HCT116 (cell line): Measurements from ENCODE around the gene CLASP1. TPM values are rescaled to one million over a fixed set of nuclear protein-coding genes. Genes with fewer than 3 reads are reported as not detected.

ENCODE experiments used
- ATAC-seq: fragments of 200-7000 bp; cut with Tn5 transposase; 2 replicates; pipeline ENCODE4 v1.9.1; 2020; ENCODE audit warnings: mild to moderate bottlenecking, moderate library complexity
- BruUV-seq: library from RNA; stranded (reverse); fragments of 400-500 nt; replicated peaks from 2 replicates; lab custom pipeline; 2021; lab: Mats Ljungman, UMichigan
- CTCF ChIA-PET: fragments of 300-600 bp; sonication (Branson Sonifier 250); formaldehyde crosslinking; loops from one replicate; lab custom pipeline; 2021; ENCODE audit warnings: antibody characterized with exemption; lab: Charles Lee
- POLR2A ChIA-PET: fragments of 300-600, 350-600 bp; sonication (Branson Sonifier 250); formaldehyde crosslinking; loops from one replicate; lab custom pipeline; 2021; ENCODE audit warnings: antibody characterized with exemption; lab: Charles Lee
- RAD21 ChIA-PET, 2 experiments: fragments of 300-600 bp; sonication (Branson Sonifier 250); formaldehyde crosslinking; loops; one replicate each; lab custom pipeline; 2023; ENCODE audit warnings: low total read pairs in 2 of 2; ENCODE audit not compliant: uncharacterized antibody in 2 of 2, unreplicated experiment in 2 of 2, low non-redundant PET in 1 of 2; lab: Charles Lee
- DNase-seq: peaks from one replicate; pipeline ENCODE4 v3.0.0-alpha.2; 2010; ENCODE audit warnings: low read depth, low spot score
- H2AFZ ChIP-seq: fragments of 200-600 bp; shearing (Covaris generic), sonication (generic); 2 replicates; pipeline ENCODE4 v1.6.1; 2017; ENCODE audit warnings: low read depth, mixed run types, mixed read lengths, antibody characterized with exemption, low read length; ENCODE audit not compliant: poor library complexity, severe bottlenecking
- H3K27ac ChIP-seq: 2 replicates; pipeline ENCODE4 v1.5.1; 2012; ENCODE audit warnings: low read depth, low read length
- H3K27me3 ChIP-seq: fragments of 200-600 bp; sonication (generic); 2 replicates; pipeline ENCODE4 v1.6.1; 2016; ENCODE audit warnings: mixed run types, low read length, mixed read lengths; ENCODE audit not compliant: insufficient read depth
- H3K36me3 ChIP-seq, 2 experiments: fragments of 200-500 bp in 1 of 2; fragments of 200-600 bp in 1 of 2; sonication (Bioruptor generic) in 1 of 2; sonication (generic) in 1 of 2; 2 replicates each; pipeline versions ENCODE4 v1.5.1 to v1.6.1; 2014 to 2016; ENCODE audit warnings: low read length in 2 of 2, inconsistent platforms in 1 of 2, mixed read lengths in 1 of 2, mixed run types in 1 of 2; ENCODE audit not compliant: insufficient read depth in 2 of 2, control insufficient read depth in 1 of 2
- H3K4me1 ChIP-seq, 2 experiments: fragments of 200-600 bp in 1 of 2; sonication (generic) in 1 of 2; 2 replicates each; pipeline versions ENCODE4 v1.5.1 to v1.6.1; 2012 to 2017; ENCODE audit warnings: low read length in 2 of 2, inconsistent platforms in 1 of 2, mild to moderate bottlenecking in 1 of 2, mixed read lengths in 1 of 2, mixed run types in 1 of 2, moderate library complexity in 1 of 2; ENCODE audit not compliant: insufficient read depth in 2 of 2, control insufficient read depth in 1 of 2
- H3K4me2 ChIP-seq: fragments of 200-600 bp; sonication (generic); 2 replicates; pipeline ENCODE4 v1.6.1; 2017; ENCODE audit warnings: mixed run types, low read length, mixed read lengths
- H3K4me3 ChIP-seq, 2 experiments: fragments of 200-600 bp in 1 of 2; sonication (generic) in 1 of 2; replicated peaks in 1 of 2; 2 replicates each; pipeline ENCODE4 v1.5.1; 2011 to 2016; ENCODE audit warnings: low read length in 2 of 2, control low read depth in 1 of 2, low read depth in 1 of 2, mild to moderate bottlenecking in 1 of 2, mixed read lengths in 1 of 2, mixed run types in 1 of 2
- H3K79me2 ChIP-seq: fragments of 200-600 bp; sonication (generic); 2 replicates; pipeline ENCODE4 v1.6.1; 2017; ENCODE audit warnings: mild to moderate bottlenecking, mixed run types, low read length, moderate library complexity, mixed read lengths; ENCODE audit not compliant: insufficient read depth
- H3K9ac ChIP-seq: fragments of 200-600 bp; sonication (generic); 2 replicates; pipeline ENCODE4 v1.6.1; 2016; ENCODE audit warnings: low read length, mixed read lengths
- H3K9me2 ChIP-seq: fragments of 200-600 bp; sonication (generic), shearing (Covaris generic); 2 replicates; pipeline ENCODE4 v1.6.1; 2017; ENCODE audit warnings: mixed run types, mild to moderate bottlenecking, moderate library complexity; ENCODE audit not compliant: insufficient read depth
- H3K9me3 ChIP-seq, 2 experiments: fragments of 200-500 bp in 1 of 2; fragments of 200-600 bp in 1 of 2; sonication (Bioruptor generic) in 1 of 2; sonication (generic) in 1 of 2; 2 replicates each; pipeline ENCODE4 v1.6.1; 2014 to 2017; ENCODE audit warnings: low read length in 2 of 2, mixed read lengths in 2 of 2, inconsistent platforms in 1 of 2, low read depth in 1 of 2, mild to moderate bottlenecking in 1 of 2, mixed run types in 1 of 2, moderate library complexity in 1 of 2; ENCODE audit not compliant: control insufficient read depth in 1 of 2, insufficient read depth in 1 of 2
- H4K20me1 ChIP-seq: fragments of 200-600 bp; sonication (generic), shearing (Covaris generic); 2 replicates; pipeline ENCODE4 v1.6.1; 2017; ENCODE audit warnings: mixed run types, mild to moderate bottlenecking, moderate library complexity; ENCODE audit not compliant: insufficient read depth
- ATF3 ChIP-seq: IDR thresholded peaks from 2 replicates; pipeline ENCODE4 v1.6.1; 2012
- CEBPB ChIP-seq: IDR thresholded peaks from 2 replicates; pipeline ENCODE4 v1.6.1; 2012; ENCODE audit warnings: low read depth
- CTCF ChIP-seq, 3 experiments: fragments of 200-600 bp in 1 of 3; sonication (generic) in 1 of 3; IDR thresholded peaks in 2 of 3; conservative IDR thresholded peaks in 1 of 3; 2 replicates each; pipeline ENCODE4 v1.5.1; 2012 to 2017; ENCODE audit warnings: low read depth in 2 of 3, low read length in 2 of 3, antibody characterized with exemption in 1 of 3, borderline replicate concordance in 1 of 3, control low read depth in 1 of 3, mild to moderate bottlenecking in 1 of 3, mixed read lengths in 1 of 3, mixed run types in 1 of 3, moderate library complexity in 1 of 3; ENCODE audit not compliant: insufficient read depth in 1 of 3
- EGR1 ChIP-seq: IDR thresholded peaks from 2 replicates; pipeline ENCODE4 v1.6.1; 2012; ENCODE audit warnings: low read depth
- ELF1 ChIP-seq: IDR thresholded peaks from 2 replicates; pipeline ENCODE4 v1.6.1; 2012; ENCODE audit warnings: low read depth, borderline replicate concordance
- EZH2phosphoT487 ChIP-seq: fragments of 200-600 bp; IDR thresholded peaks from 2 replicates; pipeline ENCODE4 v1.6.1; 2018; ENCODE audit warnings: antibody characterized with exemption, borderline replicate concordance
- FOSL1 ChIP-seq: IDR thresholded peaks from 2 replicates; pipeline ENCODE4 v1.6.1; 2012; ENCODE audit warnings: low read depth
- MAX ChIP-seq: IDR thresholded peaks from 2 replicates; pipeline ENCODE4 v1.6.1; 2012
- POLR2AphosphoS5 ChIP-seq: IDR thresholded peaks from 2 replicates; pipeline ENCODE4 v1.6.1; 2011; ENCODE audit warnings: mild to moderate bottlenecking, low read depth, low read length, moderate library complexity
- REST ChIP-seq: IDR thresholded peaks from 2 replicates; pipeline ENCODE4 v1.6.1; 2012; ENCODE audit warnings: low read depth
- SIN3A ChIP-seq: IDR thresholded peaks from 2 replicates; pipeline ENCODE4 v1.6.1; 2012; ENCODE audit warnings: low read depth
- SP1 ChIP-seq: IDR thresholded peaks from 2 replicates; pipeline ENCODE4 v1.6.1; 2012; ENCODE audit warnings: low read depth
- TCF7L2 ChIP-seq: IDR thresholded peaks from 2 replicates; pipeline ENCODE4 v1.7.0; 2011; ENCODE audit warnings: borderline replicate concordance, inconsistent platforms; ENCODE audit not compliant: insufficient read depth, insufficient read length; ENCODE audit errors: extremely low read depth
- YY1 ChIP-seq: IDR thresholded peaks from 2 replicates; pipeline ENCODE4 v1.6.1; 2011; ENCODE audit warnings: low read length, low read depth, moderate library complexity, mild to moderate bottlenecking; ENCODE audit not compliant: insufficient replicate concordance; ENCODE audit errors: extremely low read depth
- ZFX ChIP-seq: fragments of 450-650 bp; IDR thresholded peaks from 2 replicates; pipeline ENCODE4 v1.6.1; 2017
- ZNF274 ChIP-seq: fragments of 200-500 bp; sonication (Bioruptor generic); IDR thresholded peaks from 2 replicates; pipeline ENCODE4 v1.6.1; 2014; ENCODE audit warnings: mild to moderate bottlenecking, low read depth, low read length, inconsistent platforms
- intact Hi-C: fragments of 100-400 bp; cut with micrococcal nuclease; formaldehyde crosslinking; loops from 2 replicates; pipeline ENCODE4 v1.10.0; 2022
- total RNA-seq: library from RNA; stranded (reverse); gene quantifications from one replicate; pipeline ENCODE4 v1.2.1, GENCODE V29; 2021; ENCODE audit not compliant: unreplicated experiment

CLASP1 gene
- total RNA-seq, 1 experiment from 2014 or later: 41.9 TPM

GRCh38 chr2:121698318-121698930 lies 49.2 kb upstream of the CLASP1 start (continued):
- TF ChIP-seq MAX: no peak
- no peak for TF ChIP-seq EZH2phosphoT487
- no peak for TF ChIP-seq ATF3
- no peak for TF ChIP-seq ELF1
- no peak for TF ChIP-seq ZFX
- no peak for TF ChIP-seq REST
- no peak for TF ChIP-seq SIN3A

GRCh38 chr2:121697108-121697631 lies 47.9 kb upstream of the CLASP1 start:
- no peak for ATAC-seq
- Histone ChIP-seq H3K4me2 (no peak overlapping the region), H3K27ac (no peak overlapping the region), H3K9me3 (no peaks in the 10 kb centered on the region), H3K9ac (no peak overlapping the region), H3K4me3 (no peak overlapping the region), H3K4me1 (peaks cover 33 to 42% of the 10 kb centered on the region in 2 experiments), H4K20me1 (no peaks in the 10 kb centered on the region), H3K9me2 (no peaks in the 10 kb centered on the region), H2AFZ (no peak overlapping the region), H3K27me3 (no peaks in the 10 kb centered on the region), H3K36me3 (no peaks in the 10 kb centered on the region), H3K79me2 (no peaks in the 10 kb centered on the region)
- intact Hi-C loops: no loop called here
- RAD21 ChIA-PET: no interaction called here
- no TSS peak for BruUV-seq
- POLR2A ChIA-PET: interaction anchor here (1.0 kb wide), 1 partner anchor 47 kb away, joined by 3 read pairs; the partner anchor contains the start of gene CLASP1
- CTCF ChIA-PET: no interaction called here
- DNase-seq: no peak
- TF ChIP-seq TCF7L2 (no peak), CEBPB (no peak), YY1 (no peak), ATF3 (no peak), CTCF (IDR thresholded peaks at IDR 0.05 in 2 of 3, conservative IDR thresholded peaks at IDR 0.05 in 1 of 3; ENCODE audit: borderline replicate concordance in 1 of 3, insufficient read depth in 1 of 3, low read depth in 2 of 3, low read length in 2 of 3) (no peak), ZNF274 (no peak), EGR1 (no peak), POLR2AphosphoS5 (no peak), FOSL1 (no peak), ZFX (no peak), SP1 (no peak)
